PC-9 (cell line): Measurements from ENCODE around the gene STK17A. TPM values are rescaled to one million over a fixed set of nuclear protein-coding genes. Genes with fewer than 3 reads are reported as not detected.

ENCODE experiments used
- BruUV-seq: library from RNA; stranded (reverse); fragments of 400-500 nt; replicated peaks from 2 replicates; lab custom pipeline; 2021; lab: Mats Ljungman, UMichigan
- CTCF ChIA-PET: fragments of 300-600 bp; sonication (Branson Sonifier 250); formaldehyde crosslinking; loops from one replicate; lab custom pipeline; 2022; ENCODE audit warnings: antibody characterized with exemption; lab: Charles Lee
- POLR2A ChIA-PET: fragments of 300-600 bp; sonication (Branson Sonifier 250); formaldehyde crosslinking; loops from one replicate; lab custom pipeline; 2022; ENCODE audit warnings: antibody characterized with exemption; ENCODE audit not compliant: unreplicated experiment; lab: Charles Lee
- DNase-seq, 2 experiments: peaks; one replicate each; pipeline versions ENCODE4 v3.0.0 to v3.0.0-alpha.2; 2015 to 2022; ENCODE audit warnings: mixed read lengths in 1 of 2
- H2AFZ ChIP-seq: fragments of 200-600 bp; sonication (generic); 2 replicates; pipeline ENCODE4 v1.8.1; 2017; ENCODE audit warnings: antibody characterized with exemption
- H3F3A ChIP-seq: fragments of 200-600 bp; sonication (generic); 2 replicates; pipeline ENCODE4 v1.8.1; 2017; ENCODE audit warnings: antibody characterized with exemption, mild to moderate bottlenecking, low read depth; ENCODE audit not compliant: insufficient read depth
- H3K27ac ChIP-seq: fragments of 200-600 bp; sonication (generic); 2 replicates; pipeline ENCODE4 v1.6.1; 2016; ENCODE audit warnings: mixed run types
- H3K27me3 ChIP-seq: fragments of 200-600 bp; sonication (generic); 2 replicates; pipeline ENCODE4 v1.6.1; 2016; ENCODE audit warnings: low read depth, mixed run types; ENCODE audit not compliant: insufficient read depth
- H3K36me3 ChIP-seq: fragments of 200-600 bp; sonication (generic); 2 replicates; pipeline ENCODE4 v1.6.1; 2016; ENCODE audit warnings: low read depth, mixed run types
- H3K4me1 ChIP-seq: fragments of 200-600 bp; sonication (generic); replicated peaks from 2 replicates; pipeline ENCODE4 v1.6.1; 2016; ENCODE audit warnings: mixed run types; ENCODE audit not compliant: insufficient read depth
- H3K4me2 ChIP-seq: fragments of 200-600 bp; sonication (generic); 2 replicates; pipeline ENCODE4 v1.6.1; 2017; ENCODE audit warnings: mixed run types
- H3K4me3 ChIP-seq: fragments of 200-600 bp; sonication (generic); 2 replicates; pipeline ENCODE4 v1.6.1; 2016; ENCODE audit warnings: mixed run types
- H3K79me2 ChIP-seq: fragments of 200-600 bp; sonication (generic); 2 replicates; pipeline ENCODE4 v1.6.1; 2017; ENCODE audit warnings: low read depth, mixed run types
- H3K9me2 ChIP-seq: fragments of 200-600 bp; sonication (generic); 2 replicates; pipeline ENCODE4 v1.8.1; 2017; ENCODE audit warnings: mild to moderate bottlenecking; ENCODE audit not compliant: insufficient read depth
- H3K9me3 ChIP-seq: fragments of 200-600 bp; sonication (generic); 2 replicates; pipeline ENCODE4 v1.8.1; 2016; ENCODE audit warnings: low read depth; ENCODE audit not compliant: insufficient read depth
- H4K20me1 ChIP-seq: fragments of 200-600 bp; sonication (generic); 2 replicates; pipeline ENCODE4 v1.8.1; 2017; ENCODE audit not compliant: insufficient read depth
- CTCF ChIP-seq: fragments of 200-600 bp; sonication (generic); conservative IDR thresholded peaks from 2 replicates; pipeline ENCODE4 v1.6.1; 2017; ENCODE audit warnings: mixed run types, antibody characterized with exemption, mild to moderate bottlenecking, moderate library complexity
- EZH2 ChIP-seq: fragments of 200-600 bp; sonication (generic); IDR thresholded peaks from 2 replicates; pipeline ENCODE4 v1.8.0; 2017; ENCODE audit warnings: antibody characterized with exemption, low read depth
- intact Hi-C: fragments of 100-400 bp; cut with micrococcal nuclease; formaldehyde crosslinking; loops from one replicate; pipeline ENCODE4 v1.10.0; 2022; ENCODE audit not compliant: unreplicated experiment
- total RNA-seq: library from RNA; stranded (reverse); gene quantifications from 2 replicates; pipeline ENCODE4 v1.2.3, GENCODE V29; 2021

The STK17A gene
- total RNA-seq, 1 experiment from 2014 or later: 18.8 TPM

DNA sequence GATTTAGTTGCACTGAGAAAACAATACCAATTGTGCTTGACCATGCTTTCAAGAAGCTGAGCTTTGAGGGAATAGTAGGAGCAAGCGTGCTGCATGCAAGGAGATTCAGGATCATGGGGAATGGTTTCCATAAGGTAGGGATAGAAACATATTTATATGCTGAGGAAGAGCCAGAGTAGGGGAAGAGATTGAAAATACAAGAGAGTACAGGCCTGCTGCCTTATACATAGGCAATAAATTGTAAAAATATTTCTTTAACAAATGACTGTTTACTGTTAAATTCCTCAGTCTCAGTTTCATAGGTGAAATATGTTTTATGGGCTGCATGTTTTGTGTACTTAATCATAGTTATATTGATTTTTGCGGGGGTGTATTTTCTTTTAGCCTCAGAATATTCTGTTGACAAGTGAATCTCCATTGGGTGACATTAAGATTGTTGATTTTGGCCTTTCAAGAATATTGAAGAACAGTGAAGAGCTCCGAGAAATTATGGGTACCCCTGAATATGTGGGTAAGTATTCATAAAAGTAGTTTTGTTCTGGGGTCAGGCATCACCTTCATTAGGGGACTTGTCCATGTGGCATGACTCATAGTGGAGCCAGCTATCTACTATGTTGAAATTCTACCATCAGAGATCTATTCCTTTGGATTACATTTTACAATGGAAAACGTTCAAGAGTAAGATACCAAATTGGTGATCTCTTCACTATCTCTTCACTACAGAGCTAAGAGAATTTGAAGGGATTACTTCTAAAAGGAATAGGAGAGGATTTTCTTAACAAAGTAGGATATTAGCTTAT is 36.5 kb downstream of the STK17A start:
- intact Hi-C loops: no loop called here
- Histone ChIP-seq H3K9me2 (no peaks in the 10 kb centered on the region), H3K79me2 (peaks cover 24% of the 10 kb centered on the region; the same call in 1 of the 2 replicates), H3K9me3 (no peaks in the 10 kb centered on the region), H3K27me3 (no peaks in the 10 kb centered on the region), H3K36me3 (peaks cover 70% of the 10 kb centered on the region), H4K20me1 (peaks cover 17% of the 10 kb centered on the region), H3K27ac (no peak overlapping the region), H3K4me1 (0 out of 2 replicates have a peak, but pooled peaks cover 5% of the 10 kb centered on the region), H3K4me2 (no peak overlapping the region), H2AFZ (no peak overlapping the region), H3K4me3 (no peak overlapping the region), H3F3A (peaks cover 63% of the 10 kb centered on the region)
- no TSS peak for BruUV-seq
- peak in 1 of 2 experiments; percentile 44 for DNase-seq
- ChIA-PET CTCF (interaction anchor here (0.6 kb wide), 1 partner anchor 19 kb away, joined by 12 read pairs; no protein-coding TSS in a partner anchor), POLR2A (no interaction called here)
- no peak for TF ChIP-seq CTCF
- TF ChIP-seq EZH2: no peak

DNA sequence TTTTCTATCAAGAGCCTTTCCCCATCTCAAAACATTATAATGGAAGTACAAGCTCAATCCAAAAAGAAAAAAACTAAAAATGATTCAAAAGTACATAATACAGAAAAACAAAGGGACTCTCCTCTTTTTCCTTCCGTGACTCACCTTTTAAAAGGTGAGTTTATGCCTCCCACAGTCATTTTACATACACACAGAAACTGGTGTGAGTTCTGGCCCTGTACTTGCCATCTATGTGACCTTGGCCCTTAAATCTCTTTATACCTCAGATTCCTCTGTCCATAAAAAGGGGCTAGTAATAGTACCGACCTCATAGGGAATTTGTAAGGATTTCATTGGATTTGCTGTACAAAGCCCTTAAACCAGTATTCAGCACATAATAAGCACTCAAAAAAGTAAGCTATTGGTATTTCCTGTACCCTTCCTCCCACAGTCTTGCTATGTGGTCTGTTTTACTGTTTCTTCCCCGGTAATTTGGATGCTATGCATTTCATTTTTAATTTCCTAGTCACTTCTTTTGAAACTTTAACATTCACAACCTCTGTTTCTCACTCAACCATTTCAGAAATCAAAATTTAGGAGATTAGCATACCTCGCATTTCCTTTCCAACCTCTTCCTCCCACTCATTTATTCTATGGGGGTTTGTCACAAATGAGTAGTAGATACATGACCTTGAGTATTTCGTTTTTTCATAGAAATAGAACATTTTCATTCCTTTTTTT is 39.0 kb downstream of the STK17A start:
- ChIA-PET CTCF (no interaction called here), POLR2A (interaction anchor here (0.5 to 0.6 kb wide), 3 partner anchors 13 to 73 kb away, joined by 3 to 5 read pairs (median 3); no protein-coding TSS in a partner anchor)
- Histone ChIP-seq H3K9me3 (no peaks in the 10 kb centered on the region), H3K79me2 (peaks cover 24% of the 10 kb centered on the region; the same call in 1 of the 2 replicates), H3F3A (peaks cover 77% of the 10 kb centered on the region), H3K27ac (no peak overlapping the region), H3K4me3 (no peak overlapping the region), H3K4me2 (no peak overlapping the region), H3K4me1 (0 out of 2 replicates have a peak, but pooled peaks cover 5% of the 10 kb centered on the region), H4K20me1 (peaks cover 5% of the 10 kb centered on the region; the same call in 1 of the 2 replicates), H2AFZ (no peak overlapping the region), H3K9me2 (no peaks in the 10 kb centered on the region), H3K36me3 (peaks cover 76% of the 10 kb centered on the region), H3K27me3 (no peaks in the 10 kb centered on the region)
- no TSS peak for BruUV-seq
- DNase-seq: no peak
- TF ChIP-seq EZH2 (no peak), CTCF (no peak)
- intact Hi-C loops: no loop called here

- no peak overlapping the region for H3K27ac ChIP-seq
- no peak overlapping the region for H3K4me3 ChIP-seq
- H3K36me3 ChIP-seq: peaks cover 84% of the 10 kb centered on the region
- no peak overlapping the region for H3K4me2 ChIP-seq
- peaks cover 7% of the 10 kb centered on the region; the same call in 1 of the 2 replicates for H3K9me3 ChIP-seq
- ChIA-PET CTCF (no interaction called here), POLR2A (no interaction called here)
- no peak for DNase-seq
- no TSS peak for BruUV-seq
- no peaks in the 10 kb centered on the region for H3K9me2 ChIP-seq
- H4K20me1 ChIP-seq: no peaks in the 10 kb centered on the region; the same call in 1 of the 2 replicates
- H3F3A ChIP-seq: peaks cover 82% of the 10 kb centered on the region
- no peak overlapping the region for H2AFZ ChIP-seq
- no peaks in the 10 kb centered on the region for H3K27me3 ChIP-seq
- TF ChIP-seq EZH2: no peak
- TF ChIP-seq CTCF: no peak
- no peaks in the 10 kb centered on the region for H3K4me1 ChIP-seq
- H3K79me2 ChIP-seq: 0 out of 2 replicates have a peak, but pooled peaks cover 10% of the 10 kb centered on the region
- intact Hi-C loops: no loop called here
These were observed 41.2 kb downstream of the STK17A start for GRCh38 chr7:43624156-43624555.
